SU-DHL-6 (cell line): Measurements from ENCODE around the gene RAB11FIP3.

Source experiments
- H2AFZ ChIP-seq: fragments of 200-600 bp; sonication (generic); 2 replicates; pipeline ENCODE4 v1.6.1; 2014; ENCODE audit warnings: low read depth, mild to moderate bottlenecking, moderate library complexity, mixed read lengths, antibody characterized with exemption, low read length; ENCODE audit not compliant: severe bottlenecking
- H3F3A ChIP-seq: fragments of 200-600 bp; shearing (Covaris generic); 2 replicates; pipeline ENCODE4 v1.6.0; 2016; ENCODE audit warnings: antibody characterized with exemption, mild to moderate bottlenecking; ENCODE audit not compliant: insufficient read depth
- H3K27ac ChIP-seq: fragments of 200-600 bp; sonication (generic); 2 replicates; pipeline ENCODE4 v1.5.1; 2016; ENCODE audit warnings: low read depth, mild to moderate bottlenecking, low read length, moderate library complexity, mixed read lengths
- H3K27me3 ChIP-seq: fragments of 200-600 bp; sonication (generic), shearing (Covaris generic); 2 replicates; pipeline ENCODE4 v1.6.0; 2014; ENCODE audit warnings: mild to moderate bottlenecking, low read length
- H3K36me3 ChIP-seq: fragments of 200-600 bp; sonication (generic); 2 replicates; pipeline ENCODE4 v1.6.1; 2014; ENCODE audit warnings: mild to moderate bottlenecking, low read length, mixed read lengths
- H3K4me2 ChIP-seq: fragments of 300-600, 200-600 bp; shearing (Covaris generic), sonication (generic); 2 replicates; pipeline ENCODE4 v1.6.0; 2014; ENCODE audit warnings: low read length, low read depth, mild to moderate bottlenecking; ENCODE audit not compliant: poor library complexity, severe bottlenecking
- H3K4me3 ChIP-seq: fragments of 200-600 bp; sonication (generic); 2 replicates; pipeline ENCODE4 v1.5.1; 2014; ENCODE audit warnings: antibody characterized with exemption, low read length, mild to moderate bottlenecking, mixed read lengths; ENCODE audit not compliant: insufficient read depth, poor library complexity, severe bottlenecking
- H3K79me2 ChIP-seq: fragments of 200-600 bp; sonication (generic); 2 replicates; pipeline ENCODE4 v1.6.1; 2014; ENCODE audit warnings: mild to moderate bottlenecking, low read length, moderate library complexity; ENCODE audit not compliant: insufficient read depth
- H3K9ac ChIP-seq: fragments of 200-600 bp; sonication (generic); 2 replicates; pipeline ENCODE4 v1.7.0; 2014; ENCODE audit warnings: mild to moderate bottlenecking, low read length
- H3K9me2 ChIP-seq: fragments of 200-600 bp; sonication (generic); replicated peaks from 2 replicates; pipeline ENCODE4 v1.6.1; 2014; ENCODE audit warnings: low read length; ENCODE audit not compliant: insufficient read depth
- H3K9me3 ChIP-seq: fragments of 200-600 bp; sonication (generic); 2 replicates; pipeline ENCODE4 v1.6.1; 2014; ENCODE audit warnings: low read length, mixed read lengths; ENCODE audit not compliant: insufficient read depth
- H4K20me1 ChIP-seq: fragments of 200-600 bp; sonication (generic); 2 replicates; pipeline ENCODE4 v1.6.1; 2014; ENCODE audit warnings: low read depth, mild to moderate bottlenecking, antibody characterized with exemption, low read length, moderate library complexity, mixed read lengths
- EZH2phosphoT487 ChIP-seq: fragments of 200-600 bp; sonication (generic), shearing (Covaris generic); conservative IDR thresholded peaks from 2 replicates; pipeline ENCODE4 v1.6.1; 2018; ENCODE audit warnings: mild to moderate bottlenecking, antibody characterized with exemption, low read length, moderate library complexity, mixed read lengths
- TF ChIP-seq, protein P1 (sequence below): fragments of 200-600 bp; sonication (generic); IDR thresholded peaks from one replicate; pipeline ENCODE4 v1.5.1; 2017; ENCODE audit warnings: antibody characterized with exemption, mild to moderate bottlenecking, low read length, moderate library complexity; ENCODE audit not compliant: insufficient read depth, poor library complexity, severe bottlenecking

RAB11FIP3 gene

DNA sequence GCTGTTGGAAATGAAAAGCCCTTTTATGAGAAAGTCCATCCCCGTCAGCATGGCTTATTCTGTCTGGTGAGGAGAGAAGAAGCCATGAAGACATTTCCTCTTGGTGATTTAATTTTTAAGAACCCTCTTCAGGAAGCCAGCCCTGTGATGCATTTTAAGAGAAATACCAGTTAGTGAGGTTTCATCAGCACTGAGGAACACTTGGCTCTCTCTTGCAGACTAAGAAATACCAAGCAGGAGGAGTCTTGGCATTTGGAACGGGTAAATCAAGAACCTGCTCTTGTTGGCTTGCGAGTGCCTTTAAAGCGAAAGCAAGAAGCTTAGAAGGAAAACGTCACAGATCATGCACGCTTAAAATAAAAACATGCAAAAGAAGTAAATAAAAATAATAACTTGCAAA lies 17.5 kb downstream of the RAB11FIP3 start:
- Histone ChIP-seq H4K20me1 (no peaks in the 10 kb centered on the region), H3K27ac (no peak overlapping the region), H3K9ac (no peak overlapping the region), H3K9me2 (no peaks in the 10 kb centered on the region), H3K4me2 (no peak overlapping the region), H3K36me3 (no peaks in the 10 kb centered on the region), H3K9me3 (no peaks in the 10 kb centered on the region), H3K27me3 (no peaks in the 10 kb centered on the region), H3K4me3 (no peak overlapping the region), H2AFZ (no peak overlapping the region), H3K79me2 (peaks cover 5% of the 10 kb centered on the region; the same call in 1 of the 2 replicates), H3F3A (no peaks in the 10 kb centered on the region)
- TF ChIP-seq, protein P1, sequence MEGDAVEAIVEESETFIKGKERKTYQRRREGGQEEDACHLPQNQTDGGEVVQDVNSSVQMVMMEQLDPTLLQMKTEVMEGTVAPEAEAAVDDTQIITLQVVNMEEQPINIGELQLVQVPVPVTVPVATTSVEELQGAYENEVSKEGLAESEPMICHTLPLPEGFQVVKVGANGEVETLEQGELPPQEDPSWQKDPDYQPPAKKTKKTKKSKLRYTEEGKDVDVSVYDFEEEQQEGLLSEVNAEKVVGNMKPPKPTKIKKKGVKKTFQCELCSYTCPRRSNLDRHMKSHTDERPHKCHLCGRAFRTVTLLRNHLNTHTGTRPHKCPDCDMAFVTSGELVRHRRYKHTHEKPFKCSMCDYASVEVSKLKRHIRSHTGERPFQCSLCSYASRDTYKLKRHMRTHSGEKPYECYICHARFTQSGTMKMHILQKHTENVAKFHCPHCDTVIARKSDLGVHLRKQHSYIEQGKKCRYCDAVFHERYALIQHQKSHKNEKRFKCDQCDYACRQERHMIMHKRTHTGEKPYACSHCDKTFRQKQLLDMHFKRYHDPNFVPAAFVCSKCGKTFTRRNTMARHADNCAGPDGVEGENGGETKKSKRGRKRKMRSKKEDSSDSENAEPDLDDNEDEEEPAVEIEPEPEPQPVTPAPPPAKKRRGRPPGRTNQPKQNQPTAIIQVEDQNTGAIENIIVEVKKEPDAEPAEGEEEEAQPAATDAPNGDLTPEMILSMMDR = no peak
- TF ChIP-seq EZH2phosphoT487 = no peak

DNA sequence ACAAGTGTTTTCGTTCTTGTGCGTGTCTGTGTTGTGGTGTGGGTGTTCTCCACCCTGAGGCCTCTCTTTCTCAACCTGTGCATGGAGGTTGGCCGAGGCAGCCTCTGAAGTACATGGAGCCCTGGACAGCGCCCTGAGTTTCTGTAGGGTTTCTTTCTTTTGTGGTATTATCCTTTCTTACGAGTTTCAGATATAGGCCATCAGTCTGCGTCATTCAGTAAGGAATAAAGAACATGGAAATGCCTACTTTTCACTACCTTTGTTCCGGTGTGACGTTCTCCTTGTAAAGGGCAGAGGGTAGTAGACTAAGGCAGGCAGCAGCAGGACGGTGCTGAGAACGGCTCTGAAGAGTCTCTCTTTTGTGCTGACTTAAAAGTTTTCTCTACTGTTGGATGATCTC lies 18.6 kb downstream of the RAB11FIP3 start:
- Histone ChIP-seq H4K20me1 (no peaks in the 10 kb centered on the region), H3F3A (no peaks in the 10 kb centered on the region), H3K27me3 (no peaks in the 10 kb centered on the region), H2AFZ (no peak overlapping the region), H3K9me3 (no peaks in the 10 kb centered on the region), H3K9me2 (no peaks in the 10 kb centered on the region), H3K9ac (no peak overlapping the region), H3K27ac (no peak overlapping the region), H3K79me2 (peaks cover 5% of the 10 kb centered on the region; the same call in 1 of the 2 replicates), H3K4me3 (no peak overlapping the region), H3K4me2 (no peak overlapping the region), H3K36me3 (no peaks in the 10 kb centered on the region)
- no peak for TF ChIP-seq EZH2phosphoT487
- TF ChIP-seq, protein P1 = no peak

DNA sequence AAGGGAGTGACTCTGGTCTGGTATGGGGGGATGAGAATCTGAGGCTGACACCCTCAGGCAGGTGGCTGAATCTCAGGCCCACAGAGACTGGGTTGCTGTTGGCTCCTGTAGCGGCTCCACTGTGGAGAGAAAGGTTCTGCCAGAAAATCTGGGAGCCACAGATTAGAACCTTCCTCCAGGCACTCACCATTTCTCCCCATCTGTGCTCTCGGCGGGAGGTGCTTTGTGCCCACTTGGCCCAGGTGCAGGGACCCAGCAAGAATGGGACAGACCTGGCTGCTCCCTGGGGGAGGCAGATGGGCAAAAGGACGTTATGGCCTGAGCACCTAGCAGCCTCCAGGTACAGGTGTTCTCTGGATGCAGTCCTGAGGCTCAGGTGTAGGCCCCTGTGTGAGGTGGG lies 20.1 kb downstream of the RAB11FIP3 start:
- H3K9me2 ChIP-seq = no peaks in the 10 kb centered on the region
- TF ChIP-seq, protein P1 = no peak
- no peak for TF ChIP-seq EZH2phosphoT487
- H3K27ac ChIP-seq = no peak overlapping the region
- H3K27me3 ChIP-seq = no peaks in the 10 kb centered on the region
- no peak overlapping the region for H2AFZ ChIP-seq
- no peak overlapping the region for H3K4me3 ChIP-seq
- no peaks in the 10 kb centered on the region for H4K20me1 ChIP-seq
- peaks cover 5% of the 10 kb centered on the region; the same call in 1 of the 2 replicates for H3K79me2 ChIP-seq
- no peaks in the 10 kb centered on the region for H3K9me3 ChIP-seq
- H3K9ac ChIP-seq = no peak overlapping the region
- H3K36me3 ChIP-seq = no peaks in the 10 kb centered on the region
- no peak overlapping the region for H3K4me2 ChIP-seq
- H3F3A ChIP-seq = no peaks in the 10 kb centered on the region
